A549 (cell line): ENCODE data around the gene CUL2.

Source experiments
- CEBPB ChIP-seq, 2 experiments: fragments of >200 bp in 1 of 2; sonication (Bioruptor Twin) in 1 of 2; formaldehyde crosslinking in 1 of 2; IDR thresholded peaks; 2 replicates each; pipeline ENCODE4 v1.6.1; 2012 to 2016
- EP300 ChIP-seq, 2 experiments: fragments of >200 bp; sonication (Bioruptor Twin); formaldehyde crosslinking; IDR thresholded peaks; 2 replicates in 1 of 2; 3 replicates in 1 of 2; pipeline ENCODE4 v1.6.1; 2016 to 2017
- FOXS1 ChIP-seq: fragments of 250-450 bp; sonication (Bioruptor Pico); IDR thresholded peaks from 2 replicates; pipeline ENCODE4 v1.5.0; 2020; ENCODE audit warnings: mild to moderate bottlenecking, moderate library complexity
- JUNB ChIP-seq: fragments of >200 bp; sonication (Bioruptor Twin); formaldehyde crosslinking; IDR thresholded peaks from 2 replicates; pipeline ENCODE4 v1.6.1; 2016
- MAFK ChIP-seq: fragments of 450-650 bp; IDR thresholded peaks from 2 replicates; pipeline ENCODE4 v1.6.1; 2014; ENCODE audit not compliant: partially characterized antibody
- POLR2A ChIP-seq: IDR thresholded peaks from 2 replicates; pipeline ENCODE4 v1.6.1; 2012; ENCODE audit warnings: mild to moderate bottlenecking, low read length
- RAD21 ChIP-seq, 2 experiments: fragments of >200 bp in 1 of 2; sonication (Bioruptor Twin) in 1 of 2; formaldehyde crosslinking in 1 of 2; IDR thresholded peaks in 1 of 2; conservative IDR thresholded peaks in 1 of 2; 2 replicates in 1 of 2; 3 replicates in 1 of 2; pipeline ENCODE4 v1.6.1; 2012 to 2018; ENCODE audit warnings: inconsistent platforms in 1 of 2
- RCOR1 ChIP-seq: fragments of 150-350 bp; IDR thresholded peaks from 2 replicates; pipeline ENCODE4 v1.6.1; 2014; ENCODE audit warnings: antibody characterized with exemption, low read length, low read depth
- TF ChIP-seq, protein P1 (sequence below): fragments of >200 bp; sonication (Bioruptor Twin); formaldehyde crosslinking; IDR thresholded peaks from 3 replicates; pipeline ENCODE4 v1.5.1; 2016
- TF ChIP-seq, protein P2 (sequence below): fragments of 150-350 bp; IDR thresholded peaks from 2 replicates; pipeline ENCODE4 v1.6.1; 2014; ENCODE audit warnings: low read depth, mild to moderate bottlenecking, low read length
- TF ChIP-seq, protein P3 (sequence below): fragments of 250-450 bp; sonication (Bioruptor Pico); IDR thresholded peaks from 2 replicates; pipeline ENCODE4 v1.5.0; 2021; ENCODE audit warnings: mild to moderate bottlenecking, moderate library complexity, borderline replicate concordance
- TF ChIP-seq, protein P4 (sequence below): IDR thresholded peaks from 2 replicates; pipeline ENCODE4 v1.6.1; 2012

DNA sequence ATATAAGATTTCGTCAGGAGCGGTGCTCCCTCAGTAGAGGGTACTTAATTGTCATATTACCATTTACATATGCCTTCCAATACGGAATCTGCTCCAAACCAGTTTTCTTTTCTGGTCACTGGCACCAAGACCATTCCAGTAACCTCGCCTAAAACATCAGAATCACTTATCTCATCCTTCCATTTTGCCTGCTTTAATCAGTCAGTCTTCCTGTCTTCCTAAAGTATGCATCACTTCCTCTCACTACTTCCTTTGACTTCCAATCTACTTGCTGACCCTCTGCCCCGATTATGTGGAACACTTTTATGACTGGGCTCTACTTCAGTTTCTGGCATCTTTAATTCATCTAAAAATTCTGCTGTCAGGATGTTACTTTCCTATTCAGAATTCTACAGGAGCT lies 33.5 kb downstream of the CUL2 start:
- TF ChIP-seq, protein P1, sequence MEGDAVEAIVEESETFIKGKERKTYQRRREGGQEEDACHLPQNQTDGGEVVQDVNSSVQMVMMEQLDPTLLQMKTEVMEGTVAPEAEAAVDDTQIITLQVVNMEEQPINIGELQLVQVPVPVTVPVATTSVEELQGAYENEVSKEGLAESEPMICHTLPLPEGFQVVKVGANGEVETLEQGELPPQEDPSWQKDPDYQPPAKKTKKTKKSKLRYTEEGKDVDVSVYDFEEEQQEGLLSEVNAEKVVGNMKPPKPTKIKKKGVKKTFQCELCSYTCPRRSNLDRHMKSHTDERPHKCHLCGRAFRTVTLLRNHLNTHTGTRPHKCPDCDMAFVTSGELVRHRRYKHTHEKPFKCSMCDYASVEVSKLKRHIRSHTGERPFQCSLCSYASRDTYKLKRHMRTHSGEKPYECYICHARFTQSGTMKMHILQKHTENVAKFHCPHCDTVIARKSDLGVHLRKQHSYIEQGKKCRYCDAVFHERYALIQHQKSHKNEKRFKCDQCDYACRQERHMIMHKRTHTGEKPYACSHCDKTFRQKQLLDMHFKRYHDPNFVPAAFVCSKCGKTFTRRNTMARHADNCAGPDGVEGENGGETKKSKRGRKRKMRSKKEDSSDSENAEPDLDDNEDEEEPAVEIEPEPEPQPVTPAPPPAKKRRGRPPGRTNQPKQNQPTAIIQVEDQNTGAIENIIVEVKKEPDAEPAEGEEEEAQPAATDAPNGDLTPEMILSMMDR: no peak
- TF ChIP-seq, protein P2, sequence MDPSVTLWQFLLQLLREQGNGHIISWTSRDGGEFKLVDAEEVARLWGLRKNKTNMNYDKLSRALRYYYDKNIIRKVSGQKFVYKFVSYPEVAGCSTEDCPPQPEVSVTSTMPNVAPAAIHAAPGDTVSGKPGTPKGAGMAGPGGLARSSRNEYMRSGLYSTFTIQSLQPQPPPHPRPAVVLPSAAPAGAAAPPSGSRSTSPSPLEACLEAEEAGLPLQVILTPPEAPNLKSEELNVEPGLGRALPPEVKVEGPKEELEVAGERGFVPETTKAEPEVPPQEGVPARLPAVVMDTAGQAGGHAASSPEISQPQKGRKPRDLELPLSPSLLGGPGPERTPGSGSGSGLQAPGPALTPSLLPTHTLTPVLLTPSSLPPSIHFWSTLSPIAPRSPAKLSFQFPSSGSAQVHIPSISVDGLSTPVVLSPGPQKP: no peak
- TF ChIP-seq POLR2A: no peak
- TF ChIP-seq FOXS1 (CRISPR knock-in tag): no peak
- no peak for TF ChIP-seq CEBPB (IDR thresholded peaks at IDR 0.05)
- no peak for TF ChIP-seq RAD21 (conservative IDR thresholded peaks at IDR 0.05 in 1 of 2, IDR thresholded peaks at IDR 0.05 in 1 of 2)
- TF ChIP-seq, protein P3, sequence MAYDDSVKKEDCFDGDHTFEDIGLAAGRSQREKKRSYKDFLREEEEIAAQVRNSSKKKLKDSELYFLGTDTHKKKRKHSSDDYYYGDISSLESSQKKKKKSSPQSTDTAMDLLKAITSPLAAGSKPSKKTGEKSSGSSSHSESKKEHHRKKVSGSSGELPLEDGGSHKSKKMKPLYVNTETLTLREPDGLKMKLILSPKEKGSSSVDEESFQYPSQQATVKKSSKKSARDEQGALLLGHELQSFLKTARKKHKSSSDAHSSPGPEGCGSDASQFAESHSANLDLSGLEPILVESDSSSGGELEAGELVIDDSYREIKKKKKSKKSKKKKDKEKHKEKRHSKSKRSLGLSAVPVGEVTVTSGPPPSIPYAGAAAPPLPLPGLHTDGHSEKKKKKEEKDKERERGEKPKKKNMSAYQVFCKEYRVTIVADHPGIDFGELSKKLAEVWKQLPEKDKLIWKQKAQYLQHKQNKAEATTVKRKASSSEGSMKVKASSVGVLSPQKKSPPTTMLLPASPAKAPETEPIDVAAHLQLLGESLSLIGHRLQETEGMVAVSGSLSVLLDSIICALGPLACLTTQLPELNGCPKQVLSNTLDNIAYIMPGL (CRISPR knock-in tag): no peak
- TF ChIP-seq, protein P4, sequence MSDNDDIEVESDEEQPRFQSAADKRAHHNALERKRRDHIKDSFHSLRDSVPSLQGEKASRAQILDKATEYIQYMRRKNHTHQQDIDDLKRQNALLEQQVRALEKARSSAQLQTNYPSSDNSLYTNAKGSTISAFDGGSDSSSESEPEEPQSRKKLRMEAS: no peak
- TF ChIP-seq RCOR1: no peak
- no peak for TF ChIP-seq EP300 (IDR thresholded peaks at IDR 0.05)
- no peak for TF ChIP-seq MAFK
- TF ChIP-seq JUNB: no peak
